HG03025 (cell line): ENCODE measurements around the gene EIF3I.

Experiments used
- ATAC-seq: cut with Tn5 transposase; IDR thresholded peaks from one replicate; pipeline ENCODE4 v1.9.1; 2021; ENCODE audit warnings: mild to moderate bottlenecking, moderate library complexity; ENCODE audit not compliant: unreplicated experiment, low FRiP score

EIF3I gene

DNA sequence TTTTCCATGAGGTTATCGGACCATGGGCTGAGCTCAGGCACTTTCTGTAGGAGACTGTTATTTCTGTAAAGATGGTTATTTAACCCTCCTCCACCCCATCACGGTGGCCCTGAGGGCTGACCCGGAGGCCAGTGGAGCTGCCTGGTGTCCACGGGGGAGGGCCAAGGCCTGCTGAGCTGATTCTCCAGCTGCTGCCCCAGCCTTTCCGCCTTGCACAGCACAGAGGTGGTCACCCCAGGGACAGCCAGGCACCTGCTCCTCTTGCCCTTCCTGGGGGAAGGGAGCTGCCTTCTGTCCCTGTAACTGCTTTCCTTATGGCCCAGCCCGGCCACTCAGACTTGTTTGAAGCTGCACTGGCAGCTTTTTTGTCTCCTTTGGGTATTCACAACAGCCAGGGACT lies 24.4 kb upstream of the EIF3I start:
- ATAC-seq, result no peak

DNA sequence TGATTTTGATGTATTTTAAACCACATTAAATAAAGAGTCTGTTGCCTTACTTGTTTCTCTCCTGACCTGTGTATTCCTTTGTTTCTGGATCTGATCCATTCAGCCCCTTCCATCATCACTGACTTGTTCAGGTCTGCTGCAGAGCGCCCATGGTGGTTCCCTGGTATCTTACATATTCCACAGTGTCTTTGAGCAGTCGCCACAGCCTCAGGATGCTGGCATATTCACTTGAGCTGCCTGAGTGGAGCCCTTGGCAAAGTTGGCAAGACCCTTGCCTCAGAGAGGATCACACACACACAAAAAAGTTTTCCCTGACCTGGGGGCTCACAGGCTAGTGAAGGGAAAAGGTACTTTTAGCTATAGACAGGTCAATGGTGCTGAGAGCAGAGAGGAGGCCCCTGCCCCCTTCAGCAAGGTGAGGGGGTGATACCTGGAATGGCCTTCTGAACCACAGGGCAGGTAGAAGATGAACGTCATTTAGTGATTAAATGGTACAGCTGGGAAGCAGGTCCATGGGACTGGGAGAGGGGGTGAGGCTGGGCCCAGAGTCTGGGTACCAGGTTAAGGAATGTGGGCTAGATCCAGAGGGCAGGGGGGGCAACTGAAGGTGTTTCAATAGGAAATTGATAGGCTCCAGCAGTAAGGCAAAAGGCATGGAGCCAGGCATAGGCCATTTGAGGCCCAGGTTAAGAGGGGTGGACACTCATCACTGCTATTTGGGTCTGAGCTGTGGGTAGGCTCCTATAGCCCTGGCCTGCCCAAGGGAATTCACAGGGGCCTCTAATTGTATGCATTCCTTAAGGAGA lies 23.8 kb upstream of the EIF3I start:
- no peak for ATAC-seq

DNA sequence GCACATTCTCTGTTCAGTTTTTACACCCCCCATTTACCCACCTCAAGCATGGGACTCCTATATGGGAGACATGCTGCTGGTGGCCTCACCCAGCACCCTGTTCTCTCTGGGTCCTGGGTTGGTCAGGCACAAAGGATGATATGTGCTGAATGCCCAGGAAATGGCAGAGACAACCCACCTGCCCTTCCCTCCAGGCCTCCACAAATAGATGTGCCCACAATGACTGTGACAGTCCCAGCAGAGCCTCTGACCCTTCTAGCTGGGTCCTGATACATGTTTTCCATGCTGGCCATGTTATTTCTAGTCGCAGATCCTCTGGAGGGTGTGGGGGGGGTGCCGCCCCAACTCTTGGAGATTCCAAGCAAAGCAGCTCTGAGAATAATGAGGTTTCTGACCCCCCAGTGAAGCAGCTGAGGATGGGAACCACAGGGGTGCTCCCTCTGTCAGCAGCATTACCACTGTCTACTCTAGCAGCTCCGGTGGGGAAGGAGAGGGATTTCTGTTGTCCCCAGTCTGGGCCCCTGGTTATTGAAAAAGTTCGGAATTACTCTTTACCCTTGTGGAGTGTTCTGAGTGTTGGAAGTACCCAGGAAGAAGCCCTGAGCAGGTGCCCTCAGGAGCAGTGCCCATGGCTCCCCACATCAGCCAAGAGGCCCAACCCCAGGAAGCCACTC lies 23.0 kb upstream of the EIF3I start:
- ATAC-seq, result no peak

DNA sequence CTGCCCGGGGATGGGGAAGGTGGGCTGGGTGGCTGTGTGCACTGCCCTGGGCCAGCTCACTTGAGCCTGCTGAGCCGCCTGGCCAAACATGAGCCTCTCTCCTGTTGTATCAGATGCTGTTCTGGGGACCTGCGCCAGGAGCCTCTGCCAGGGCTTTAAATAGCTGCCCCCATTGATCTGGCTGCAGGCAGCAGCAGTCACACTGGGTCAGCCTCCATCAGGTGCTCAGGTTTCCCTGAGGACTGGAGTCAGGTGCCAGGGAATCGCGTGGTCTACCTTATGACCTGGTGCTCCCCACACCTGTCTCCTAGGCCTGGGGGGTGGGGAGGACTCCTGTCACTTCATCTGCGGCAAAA lies 22.5 kb upstream of the EIF3I start:
- ATAC-seq, result no peak

DNA sequence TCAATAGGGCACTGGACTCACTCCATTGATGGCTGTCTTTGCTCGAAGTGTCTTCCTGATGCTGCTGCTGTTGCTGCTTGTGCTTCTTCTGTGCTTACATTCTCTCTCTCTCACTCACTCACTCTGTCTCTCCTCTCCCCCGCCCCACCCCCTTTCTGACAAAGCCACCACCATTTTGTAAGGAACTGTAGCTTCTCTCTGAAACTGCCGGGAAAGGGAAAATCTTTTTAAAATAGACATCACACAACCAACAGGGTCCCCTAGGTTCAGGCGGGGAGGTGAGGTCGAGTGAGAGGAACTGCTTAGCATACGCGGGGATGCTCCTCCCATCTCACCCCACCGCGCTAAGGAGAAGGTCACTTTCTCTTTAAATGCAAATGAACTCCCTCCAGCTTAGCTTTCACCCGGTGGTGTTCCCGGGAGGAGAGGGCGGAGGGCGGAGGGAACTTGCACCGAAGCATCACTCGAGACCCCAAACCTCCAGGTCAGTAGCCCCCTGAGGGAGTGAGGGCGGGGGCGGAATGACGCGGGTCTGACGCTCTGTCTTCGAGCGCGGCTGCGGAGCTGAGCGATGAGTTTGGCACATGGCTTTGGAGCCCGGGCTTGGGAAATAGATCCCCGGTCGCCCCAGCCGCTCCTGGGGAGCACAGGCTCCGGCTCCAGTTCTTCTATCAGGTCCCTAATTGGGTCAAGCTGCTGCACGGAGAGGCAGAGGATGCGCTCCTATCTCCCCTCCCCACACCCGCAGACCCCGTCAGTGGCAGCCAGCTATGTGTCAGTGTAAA lies 21.8 kb upstream of the EIF3I start, which contains the start of gene CCDC28B:
TSS of gene CCDC28B (plus strand) at position 370 of the 785 bp plus-strand sequence. CDS start 1,341 bp downstream, outside the sequence.
- no peak for ATAC-seq

DNA sequence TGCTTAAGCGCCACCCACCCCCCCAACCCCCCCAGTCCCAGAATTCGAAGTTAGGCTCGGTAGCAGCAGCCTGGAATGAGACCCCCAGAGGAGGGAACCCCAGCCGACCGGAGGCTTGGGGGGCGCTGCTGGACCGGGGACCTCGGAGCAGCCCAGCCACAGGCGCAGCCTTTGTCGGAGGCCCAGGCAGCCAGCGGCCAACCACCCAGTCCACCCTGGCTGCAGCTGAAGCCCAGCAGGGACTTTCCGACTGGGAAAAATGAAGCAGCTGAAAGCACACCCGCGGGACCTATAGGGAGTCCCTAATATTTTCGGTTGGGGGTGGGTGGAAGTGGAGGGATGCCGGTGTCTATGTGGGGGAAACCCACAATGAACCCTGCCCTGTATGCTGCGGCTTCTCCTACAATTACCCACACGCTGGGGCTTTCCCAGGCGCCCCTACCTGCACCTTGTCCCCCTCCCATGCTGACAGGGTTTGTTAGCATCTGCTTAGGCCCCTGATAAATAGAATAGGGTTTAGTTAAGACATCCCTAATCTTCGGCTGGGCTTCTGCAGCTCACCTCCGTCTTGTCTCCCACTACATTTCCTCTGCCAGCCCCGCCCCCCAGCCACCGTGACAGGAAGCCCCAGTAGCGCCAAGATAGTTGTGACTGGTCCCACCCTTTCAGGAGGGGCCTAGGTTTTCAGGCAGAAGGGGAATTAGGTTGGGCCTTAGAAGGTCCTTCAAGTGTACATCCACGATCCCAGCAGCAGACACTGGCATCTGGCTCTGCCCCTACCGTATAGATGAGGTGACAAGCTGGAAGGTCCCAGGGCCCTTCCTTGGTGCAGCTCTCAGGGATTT lies 21.0 kb upstream of the EIF3I start:
- ATAC-seq, result no peak

DNA sequence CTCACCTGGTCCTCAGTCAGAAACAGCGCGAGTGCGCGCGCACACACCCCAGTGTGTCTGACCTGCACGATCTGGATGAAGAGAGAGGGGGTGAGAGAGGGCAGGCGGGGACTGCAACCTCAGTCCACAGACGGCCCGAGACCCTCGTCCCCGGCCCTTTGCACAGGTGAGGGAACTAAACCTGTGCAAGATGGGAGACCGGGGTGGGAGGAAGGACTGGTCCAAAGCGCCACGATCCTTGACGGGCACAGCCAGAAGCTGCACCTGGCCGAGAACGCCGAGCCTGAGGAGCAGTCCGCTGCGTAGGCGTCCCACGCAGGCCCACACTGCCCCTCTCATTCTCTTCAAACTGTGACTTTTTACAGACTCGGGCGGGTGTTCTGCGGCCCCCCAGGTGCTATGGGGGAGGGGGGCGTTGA lies 17.3 kb upstream of the EIF3I start:
- no peak for ATAC-seq

DNA sequence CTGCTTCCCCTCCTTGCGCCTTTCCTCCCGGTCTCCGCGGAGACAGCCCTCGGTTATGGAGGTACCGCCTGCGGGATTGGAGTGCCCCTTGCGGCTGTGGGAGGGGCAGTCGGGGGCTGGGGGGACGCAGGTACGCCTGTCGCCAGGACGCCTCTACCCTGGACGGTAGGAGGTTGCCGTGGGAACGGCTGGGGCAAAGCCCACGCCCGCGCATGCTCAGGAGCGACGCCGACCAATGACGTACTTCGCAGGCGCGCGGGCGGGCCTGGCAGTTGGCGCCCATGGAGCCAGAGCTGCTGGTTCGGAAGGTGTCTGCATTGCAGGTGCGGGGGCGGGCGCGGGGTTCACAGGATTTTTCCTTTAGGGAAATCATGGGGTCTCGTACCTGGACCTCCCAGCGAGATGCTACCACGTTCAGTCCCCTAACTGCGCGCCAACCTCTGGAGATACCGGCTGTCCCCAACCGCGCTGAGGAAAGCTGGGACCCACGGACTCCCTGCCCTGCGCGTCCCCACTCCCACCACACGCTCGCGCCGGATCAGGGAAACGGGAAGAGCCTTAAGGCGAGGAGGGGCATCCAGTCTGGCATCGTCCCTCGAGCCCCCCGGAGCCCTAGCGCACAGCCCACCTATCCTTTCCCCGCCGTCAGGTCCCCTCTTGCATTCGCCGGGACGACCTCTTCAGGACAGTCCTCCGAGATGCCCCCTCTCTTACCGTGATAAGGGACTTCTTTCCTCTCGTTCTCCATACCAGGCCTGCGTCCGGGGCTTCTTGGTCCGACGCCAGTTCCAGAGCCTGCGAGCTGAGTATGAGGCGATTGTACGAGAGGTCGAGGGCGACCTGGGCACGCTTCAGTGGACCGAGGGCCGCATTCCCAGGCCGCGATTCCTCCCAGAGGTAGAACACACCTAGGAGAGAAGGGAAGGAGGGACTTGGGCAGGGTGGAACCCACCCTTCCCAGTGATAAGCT lies 16.5 kb upstream of the EIF3I start, which contains the start of gene IQCC:
TSS of gene IQCC (plus strand) at position 271 of the 970 bp plus-strand sequence. CDS start at position 282, 11 bp downstream.
- no peak for ATAC-seq

DNA sequence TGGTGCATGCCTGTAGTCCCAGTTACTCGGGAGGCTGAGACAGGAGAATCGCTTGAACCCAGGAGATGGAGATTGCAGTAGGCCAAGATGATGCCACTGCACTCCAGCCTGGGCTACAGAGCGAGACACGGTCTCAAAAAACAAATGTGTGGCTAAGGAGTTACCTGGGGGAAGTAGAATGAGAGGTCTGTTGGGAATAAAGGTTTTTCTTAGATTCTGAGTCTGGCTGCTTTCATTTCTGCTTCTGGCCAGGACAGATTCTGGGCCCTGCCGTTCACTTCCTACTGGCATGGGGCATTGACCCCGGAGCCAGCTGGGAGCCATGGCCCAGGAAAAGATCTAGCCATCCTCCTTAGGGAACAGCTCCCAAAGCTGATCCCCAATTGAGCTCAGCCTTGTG lies 13.7 kb upstream of the EIF3I start:
- ATAC-seq, result no peak

DNA sequence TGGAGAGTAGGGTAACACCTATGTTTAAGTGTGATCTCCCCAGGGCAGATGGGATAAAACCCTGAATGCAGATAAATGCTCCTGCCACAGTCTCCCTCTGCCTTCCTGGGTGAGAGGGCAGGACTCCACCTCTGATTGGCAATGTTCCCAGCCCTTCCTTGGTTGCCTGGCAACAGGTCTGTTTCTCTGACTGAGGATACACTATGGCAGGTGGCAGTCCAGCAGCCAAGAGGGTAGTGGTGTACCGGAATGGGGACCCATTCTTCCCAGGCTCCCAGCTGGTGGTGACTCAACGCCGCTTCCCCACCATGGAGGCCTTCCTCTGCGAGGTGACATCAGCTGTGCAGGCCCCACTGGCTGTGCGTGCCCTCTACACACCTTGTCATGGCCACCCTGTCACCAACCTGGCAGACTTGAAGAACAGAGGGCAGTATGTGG lies 13.3 kb upstream of the EIF3I start, which contains the start of gene DCDC2B:
TSS of gene DCDC2B (plus strand) at position 199 of the 438 bp plus-strand sequence. CDS start at position 204, 5 bp downstream.
- no peak for ATAC-seq

DNA sequence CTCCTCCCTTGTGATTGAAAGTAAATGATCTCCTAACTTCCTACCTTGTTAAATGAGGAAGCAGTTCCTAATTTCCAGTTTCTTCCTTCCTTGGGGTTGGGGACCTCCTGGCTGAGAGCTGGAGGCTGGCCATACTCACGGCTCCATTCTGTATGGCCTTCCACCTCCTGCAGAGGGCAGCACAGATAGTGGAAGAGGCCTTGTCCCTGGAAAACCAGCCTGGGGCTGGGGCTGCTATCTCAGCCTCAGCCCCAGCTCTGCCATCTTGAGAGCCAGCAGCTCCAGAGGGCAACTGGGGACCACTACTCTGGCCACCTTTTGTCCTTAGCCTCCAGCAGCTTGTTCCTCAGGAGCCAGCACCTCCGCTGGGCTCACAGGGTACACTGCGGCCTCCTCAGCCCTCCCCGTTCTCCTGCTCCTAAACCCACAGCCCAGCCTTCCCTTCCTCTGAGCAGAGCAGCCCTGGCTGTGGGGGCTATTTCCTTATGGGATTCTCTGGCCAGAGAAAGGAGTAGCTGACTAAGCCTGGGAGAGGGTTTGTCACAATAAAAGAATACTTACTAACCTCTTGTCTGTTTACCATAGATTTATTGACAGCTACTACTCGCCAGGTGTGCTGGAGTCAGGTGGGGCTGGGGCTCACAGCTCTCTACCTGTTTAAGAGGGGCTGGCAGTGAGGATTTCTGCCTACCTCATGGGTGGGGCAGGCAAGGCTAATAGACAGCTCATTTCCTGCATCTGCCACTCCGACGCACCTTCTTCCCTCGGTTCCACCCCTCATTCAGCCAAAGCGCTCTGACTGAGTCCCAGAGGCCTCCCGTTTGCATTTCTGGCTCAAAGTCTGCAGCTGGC lies 6.4 kb upstream of the EIF3I start:
- no peak for ATAC-seq

DNA sequence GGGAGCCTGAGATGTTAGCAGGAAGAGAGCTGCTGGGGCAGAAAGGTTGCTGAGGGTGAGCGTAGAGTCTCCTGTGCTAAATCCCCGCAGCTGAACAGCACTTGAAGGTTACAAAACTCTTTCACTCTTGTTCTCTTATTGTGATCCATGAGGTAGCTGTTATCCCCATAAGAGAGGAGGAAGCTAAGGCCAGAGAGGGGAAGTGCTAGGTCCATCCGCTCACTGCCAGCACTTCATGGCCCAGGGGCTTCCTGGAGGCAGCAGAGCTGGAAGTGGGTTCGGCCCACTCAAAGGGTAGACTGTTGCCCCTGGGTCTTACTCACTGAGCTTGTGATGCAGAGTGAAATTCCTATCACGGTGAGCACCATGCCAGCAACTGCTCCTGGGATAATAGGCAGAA lies 5.6 kb upstream of the EIF3I start:
- ATAC-seq, result no peak

DNA sequence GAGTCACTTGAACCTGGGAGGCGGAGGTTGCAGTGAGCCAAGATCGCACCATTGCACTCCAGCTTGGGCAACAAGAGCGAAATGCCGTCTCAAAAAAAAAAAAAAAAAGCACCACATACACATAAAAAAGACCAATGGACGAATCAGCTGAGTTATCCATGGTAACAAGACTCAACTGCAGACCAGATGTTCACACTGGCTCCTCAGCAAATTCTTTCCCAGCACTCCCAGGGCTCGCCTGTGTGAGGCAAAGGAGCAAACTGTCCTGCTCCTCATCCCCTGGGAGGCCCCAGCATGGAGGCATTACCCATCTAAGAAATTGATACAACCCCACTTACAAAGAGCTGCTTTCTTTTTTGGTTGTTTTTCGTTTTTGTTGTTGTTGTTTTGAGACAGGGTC lies 3.2 kb upstream of the EIF3I start:
- no peak for ATAC-seq

DNA sequence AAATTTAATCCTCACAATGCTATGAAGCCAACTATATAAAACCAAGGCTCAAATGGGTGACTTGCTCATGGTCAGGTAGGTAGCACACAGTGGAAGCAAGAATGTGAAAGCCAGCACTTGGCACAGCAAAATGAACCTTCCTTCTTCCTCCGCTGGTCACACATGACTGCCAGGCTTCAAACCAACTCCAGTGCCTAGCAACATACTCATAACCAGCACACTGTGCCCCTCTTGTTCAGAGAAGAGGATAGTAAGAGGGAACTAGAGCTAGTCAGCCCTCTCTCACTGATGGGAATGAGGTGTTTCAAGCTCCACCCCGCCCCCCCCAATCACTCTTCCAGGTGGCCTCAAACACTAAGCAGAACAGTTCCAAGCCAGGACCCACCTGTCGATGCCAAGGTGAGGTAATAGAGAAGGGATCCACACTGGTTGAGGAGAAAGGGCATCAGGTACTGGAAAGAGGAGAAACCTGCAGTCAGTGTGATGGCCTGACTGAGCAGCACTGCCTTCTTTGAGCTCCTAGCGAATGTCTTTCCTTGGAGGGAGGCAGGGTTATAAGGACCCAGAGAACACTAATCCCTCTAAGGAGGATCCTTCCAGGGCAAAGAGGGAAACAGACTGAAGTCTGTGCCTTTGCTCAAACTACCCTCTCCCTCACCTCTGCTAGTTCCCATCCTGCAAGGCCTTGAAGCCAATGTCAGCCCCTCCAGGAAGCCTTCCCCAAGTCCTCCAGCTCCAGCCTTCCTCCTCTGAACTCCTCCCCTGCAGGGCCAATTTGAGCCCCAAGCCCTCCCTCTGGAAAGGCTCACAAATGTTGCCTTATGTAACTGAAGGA lies 1.2 kb upstream of the EIF3I start:
- no peak for ATAC-seq

DNA sequence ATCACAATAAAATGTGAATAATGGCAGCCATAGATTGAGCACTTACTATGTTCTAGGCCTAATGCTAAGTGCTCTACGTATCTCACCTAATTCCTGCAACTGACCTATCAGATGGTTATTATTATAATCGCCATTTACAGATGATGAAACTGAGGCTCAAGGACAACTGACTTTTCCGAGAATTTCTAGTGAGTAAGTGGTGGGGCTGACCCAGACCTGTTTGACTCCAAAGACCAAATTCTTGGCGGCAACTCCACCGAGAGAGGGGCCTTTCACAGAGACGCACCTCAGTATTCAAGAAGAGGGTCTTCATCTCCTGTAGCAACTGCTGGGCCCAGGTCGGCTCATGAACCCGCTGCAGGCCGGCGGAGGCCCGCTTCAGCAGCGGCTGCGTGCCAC lies 627 bp upstream of the EIF3I start:
- no peak for ATAC-seq

DNA sequence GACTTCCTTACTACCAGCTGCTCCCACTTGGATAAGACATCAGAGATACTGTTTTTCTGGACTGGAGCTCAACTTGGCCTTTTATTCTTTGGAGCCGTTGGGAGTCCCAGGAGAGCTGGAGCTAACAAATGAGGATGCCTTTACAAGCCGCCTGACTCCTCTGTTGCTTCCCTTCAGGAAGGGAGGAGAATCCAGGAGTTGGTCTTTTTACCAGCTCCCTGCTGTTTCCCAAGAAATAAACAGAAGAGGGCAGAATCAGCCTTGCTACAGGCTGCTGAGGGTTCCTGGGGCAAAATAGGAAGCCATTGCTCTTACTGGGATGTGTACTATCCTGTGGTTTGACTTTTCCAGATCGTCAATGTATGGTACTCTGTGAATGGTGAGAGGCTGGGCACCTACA lies 1.5 kb downstream of the EIF3I start:
- no peak for ATAC-seq

DNA sequence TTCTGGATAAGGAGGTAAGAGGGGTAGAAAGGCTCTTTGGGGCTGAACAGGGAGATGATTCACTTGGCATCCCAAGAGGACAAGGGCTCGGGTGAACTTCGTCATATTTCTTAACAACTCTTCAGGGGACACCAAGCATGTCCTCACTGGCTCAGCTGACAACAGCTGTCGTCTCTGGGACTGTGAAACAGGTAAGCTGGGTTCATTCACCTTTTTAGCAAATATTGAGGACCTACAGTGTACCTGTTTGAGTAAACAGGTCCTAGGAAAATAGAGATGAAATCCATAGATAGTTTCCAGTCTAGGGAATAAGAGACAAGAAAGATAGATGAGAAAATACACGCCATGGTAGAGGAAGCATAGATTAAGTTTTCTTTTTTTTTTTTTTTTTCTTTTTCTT lies 2.1 kb downstream of the EIF3I start:
- ATAC-seq, result no peak
